GM18951 (cell line): ENCODE results near the gene DDO.
"Not testable (repeated sequence)": the region's sequence is repeated elsewhere in the genome, so short reads cannot be mapped to it uniquely, and the experiment has no call there.

Source experiments
- POLR2A ChIP-seq: IDR thresholded peaks from 4 replicates; pipeline ENCODE4 v1.6.1; 2011; ENCODE audit warnings: mild to moderate bottlenecking; ENCODE audit not compliant: insufficient read length, insufficient read depth; ENCODE audit errors: extremely low read depth
- in situ Hi-C: fragments of 300-500 bp; cut with MboI; formaldehyde crosslinking; loops from one replicate; pipeline ENCODE4 v1.12.0; 2022; ENCODE audit warnings: low sequenced_read_pairs, mixed read lengths, inconsistent platforms; ENCODE audit not compliant: unreplicated experiment

Gene DDO

DNA sequence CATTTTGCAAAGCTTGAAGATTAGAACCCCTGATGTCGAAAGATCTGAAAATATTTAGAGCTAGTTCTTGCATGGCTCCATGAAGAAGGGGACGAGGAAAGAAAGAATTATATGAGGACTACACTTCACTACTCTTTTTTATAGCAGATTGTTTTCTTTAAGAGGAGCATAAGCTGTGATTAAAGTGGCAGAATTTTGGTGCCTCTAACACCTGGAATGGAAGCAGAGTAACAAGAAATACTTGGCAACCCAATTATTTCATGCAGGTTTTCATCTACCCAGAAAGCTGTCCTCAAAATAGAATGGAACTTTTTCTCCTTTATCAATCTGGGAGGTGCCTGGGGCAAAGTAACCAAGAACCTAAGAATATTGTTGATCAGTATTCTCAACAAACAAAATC, 61.2 kb downstream of the DDO start:
- no peak for TF ChIP-seq POLR2A
- in situ Hi-C loops = no loop called here

GRCh38 chr6:110353457-110354001, 61.8 kb downstream of the DDO start:
- in situ Hi-C loops = no loop called here
- TF ChIP-seq POLR2A = no peak

DNA sequence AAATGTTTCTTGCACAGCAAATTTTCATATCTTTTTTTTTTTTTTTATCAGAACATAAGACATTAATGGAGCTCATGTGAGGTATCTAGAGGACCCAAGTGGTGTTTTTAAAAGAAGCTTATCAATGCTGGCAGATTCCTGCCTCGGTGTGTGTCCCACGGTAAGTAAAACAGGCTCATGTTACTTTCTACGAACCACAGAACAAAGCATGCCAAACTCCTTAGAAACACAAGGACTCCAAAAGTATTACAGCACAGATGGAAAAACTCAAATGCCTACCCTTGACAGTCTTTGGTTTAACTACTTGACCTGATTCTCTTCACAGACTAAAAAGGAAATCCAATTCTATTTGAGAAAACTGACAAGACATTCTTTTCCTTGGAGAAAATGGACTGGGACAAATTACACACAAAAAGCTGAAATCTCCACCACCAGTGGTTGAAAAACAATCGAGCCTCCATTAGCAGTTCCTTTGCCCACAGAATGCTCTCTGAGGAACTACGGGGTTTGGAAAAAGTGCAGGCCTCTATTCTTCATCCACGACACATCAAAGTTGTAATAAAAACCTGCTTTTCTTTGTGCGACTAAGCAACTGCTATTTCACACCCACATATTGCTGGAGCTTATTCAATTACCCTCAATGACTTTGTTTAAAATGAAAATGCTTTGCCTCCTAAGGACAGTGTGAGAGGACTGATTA, 62.7 kb downstream of the DDO start:
- TF ChIP-seq POLR2A = no peak
- in situ Hi-C loops = no loop called here

DNA sequence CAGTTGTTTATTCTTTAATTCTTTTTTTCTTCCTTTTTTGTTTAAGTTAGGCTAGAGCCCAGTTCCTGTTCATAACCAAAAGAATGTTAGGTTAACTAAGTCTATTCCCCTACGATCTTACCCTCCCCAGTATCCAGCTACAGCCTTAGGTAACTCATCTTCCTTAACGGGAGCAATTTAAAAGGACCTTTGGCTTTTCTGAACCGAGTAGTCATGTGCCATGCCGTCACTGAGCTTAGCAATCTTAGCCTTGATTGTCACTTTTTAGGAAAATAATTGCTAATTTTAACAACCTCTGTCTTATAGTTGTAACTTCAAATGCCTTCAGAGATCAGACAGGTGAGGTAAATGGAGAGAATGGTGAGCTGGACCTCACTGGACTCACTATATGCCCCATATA, 63.4 kb downstream of the DDO start:
- no peak for TF ChIP-seq POLR2A

GRCh38 chr6:110351546-110351945, 63.8 kb downstream of the DDO start:
- TF ChIP-seq POLR2A = no peak
- in situ Hi-C loops = no loop called here

More for the DNA sequence above, 63.4 kb downstream of the DDO start:
- in situ Hi-C loops = no loop called here

GRCh38 chr6:110350593-110350992, 64.8 kb downstream of the DDO start:
- in situ Hi-C loops = not testable (repeated sequence)

- in situ Hi-C loops = no loop called here
- TF ChIP-seq POLR2A = no peak
These were observed 66.2 kb downstream of the DDO start for GRCh38 chr6:110348961-110349690.

DNA sequence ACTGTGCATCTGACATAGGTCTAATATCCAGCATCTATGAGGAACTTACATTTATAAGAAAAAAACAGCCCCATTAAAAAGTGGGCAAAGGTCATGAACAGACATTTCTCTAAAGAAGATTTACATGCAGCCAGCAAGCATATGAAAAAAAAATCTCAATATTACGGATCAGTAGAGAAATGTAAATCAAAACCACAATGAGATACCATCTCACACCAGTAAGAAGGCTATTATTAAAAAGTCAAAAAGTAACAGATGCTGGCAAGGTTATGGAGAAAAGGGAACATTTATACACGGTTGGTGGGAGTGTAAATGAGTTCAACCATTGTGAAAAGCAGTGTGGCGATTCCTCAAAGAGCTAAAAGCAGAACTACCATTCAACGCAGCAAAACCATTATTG, 70.3 kb downstream of the DDO start:
- TF ChIP-seq POLR2A = no peak
- in situ Hi-C loops = no loop called here

DNA sequence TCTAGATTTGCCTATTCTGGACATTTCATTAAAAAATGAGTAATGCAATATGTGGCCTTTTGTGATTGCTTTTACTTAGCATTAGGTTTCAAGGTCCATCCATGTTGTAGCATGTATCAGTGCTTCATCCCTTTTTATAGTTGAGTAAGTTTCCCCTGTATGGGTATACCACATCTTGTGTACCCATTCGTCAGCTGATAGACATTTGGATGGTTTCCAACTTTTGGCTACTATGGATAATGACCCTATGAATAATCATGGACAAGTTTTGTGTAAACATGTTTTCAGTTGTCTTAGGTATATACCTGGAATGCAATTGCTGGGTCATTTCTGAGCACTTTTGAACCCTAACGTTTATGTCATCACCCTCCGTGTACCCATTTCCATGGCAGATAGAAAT, 72.6 kb downstream of the DDO start:
- in situ Hi-C loops = no loop called here

More for the DNA sequence above, 72.6 kb downstream of the DDO start:
- TF ChIP-seq POLR2A = no peak
